COLO668 (cell line): ENCODE data around the gene NDUFB4.
"Not testable (repeated sequence)": the region's sequence is repeated elsewhere in the genome, so short reads cannot be mapped to it uniquely, and the experiment has no call there.

Experiments used
- DNase-seq: peaks from one replicate; lab custom pipeline; 2025; ENCODE audit not compliant: unreplicated experiment; lab: John Stamatoyannopoulos, UW

Gene NDUFB4

GRCh38 chr3:120636795-120637401 lies 40.8 kb downstream of the NDUFB4 start:
- DNase-seq, result no peak

GRCh38 chr3:120637851-120638559 lies 41.9 kb downstream of the NDUFB4 start:
- DNase-seq, result no peak

GRCh38 chr3:120638820-120639219 lies 42.7 kb downstream of the NDUFB4 start:
- not testable (repeated sequence) for DNase-seq

DNA sequence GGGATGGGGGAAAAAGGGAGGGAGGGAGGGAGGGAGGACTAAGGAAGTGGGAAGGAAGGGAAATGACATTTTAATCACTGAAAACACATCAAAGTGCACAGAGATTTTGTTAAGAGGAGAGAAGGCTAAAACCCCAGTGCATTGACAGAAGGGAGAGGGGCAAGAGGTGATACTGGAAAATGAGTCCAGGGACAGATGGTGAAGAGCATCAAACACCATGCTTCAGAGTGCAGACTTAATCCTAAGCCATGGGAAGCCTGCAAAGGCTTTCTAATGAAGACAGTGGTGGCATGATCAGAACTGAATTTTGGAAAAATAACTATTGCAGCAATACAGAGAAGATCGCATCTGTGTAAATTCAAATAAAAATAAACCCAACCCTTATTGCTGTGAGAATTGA lies 44.1 kb downstream of the NDUFB4 start:
- DNase-seq, result no peak

GRCh38 chr3:120641696-120642246 lies 45.6 kb downstream of the NDUFB4 start:
- no peak for DNase-seq

GRCh38 chr3:120642368-120642948 lies 46.3 kb downstream of the NDUFB4 start:
- DNase-seq, result no peak

DNA sequence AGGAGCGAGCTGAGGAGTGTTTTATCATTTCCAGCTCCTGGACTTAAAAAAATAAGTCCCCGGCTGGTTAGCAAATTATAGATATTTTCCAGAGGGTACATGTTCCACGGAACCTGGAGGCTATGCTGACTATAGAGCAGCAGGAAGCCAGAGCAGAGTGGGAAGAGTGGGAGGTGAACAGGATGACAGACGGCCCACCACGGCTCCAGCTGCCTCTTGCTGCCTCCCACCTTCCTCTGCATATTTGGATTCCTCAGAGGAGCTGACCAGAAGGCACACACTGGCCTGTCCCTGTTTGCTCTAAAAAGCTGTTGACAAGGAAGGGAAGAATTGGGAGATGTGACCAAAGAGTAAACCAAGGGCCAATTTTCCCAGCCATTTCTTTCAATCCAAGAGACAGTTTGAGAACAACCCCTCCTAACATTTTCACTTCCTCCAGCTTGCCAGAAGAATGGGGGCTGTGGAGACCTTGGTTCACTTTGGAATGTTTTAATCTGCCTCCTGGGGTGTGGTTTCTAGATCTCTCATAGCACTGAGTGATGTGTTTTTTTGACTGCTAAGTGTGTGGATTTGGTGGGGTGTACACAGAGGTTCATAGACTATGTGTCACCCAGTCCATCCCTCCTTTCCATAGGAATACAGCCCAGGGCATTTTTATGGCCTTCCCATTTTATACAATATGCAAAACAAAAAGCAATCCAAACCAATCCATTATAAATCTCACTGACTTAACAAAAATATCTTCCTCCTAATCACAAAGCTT lies 49.1 kb downstream of the NDUFB4 start:
- no peak for DNase-seq

DNA sequence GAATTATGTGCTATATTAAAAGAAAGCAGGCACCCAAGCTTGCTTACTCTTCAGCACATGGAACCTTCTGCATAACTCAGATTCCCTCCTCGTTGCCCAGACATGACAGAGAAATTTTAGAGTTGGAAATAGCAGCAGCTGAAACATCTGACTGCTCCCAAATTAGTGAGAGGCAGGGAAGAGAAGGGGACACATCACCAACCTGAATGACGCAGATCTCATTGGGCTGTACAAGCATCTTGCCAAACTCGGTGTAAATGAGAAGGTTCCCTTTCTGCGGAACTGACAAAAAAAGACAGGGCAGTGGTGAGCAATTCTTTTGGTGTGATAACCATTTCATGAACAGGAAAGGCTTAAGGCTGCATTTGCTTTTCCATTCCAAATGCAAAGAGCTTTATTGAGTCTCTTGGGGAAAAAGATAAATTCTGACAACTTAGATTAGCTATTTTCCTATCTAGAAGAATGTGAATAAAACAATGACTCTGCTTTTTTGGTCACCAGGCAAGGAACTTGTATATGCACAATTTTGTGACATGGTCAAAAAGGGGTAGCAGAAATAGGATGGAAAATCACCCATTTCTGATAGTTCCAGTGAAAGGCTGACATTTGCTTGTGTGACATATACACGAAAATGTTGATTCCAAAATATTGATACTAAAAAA lies 50.8 kb downstream of the NDUFB4 start:
- no peak for DNase-seq

DNA sequence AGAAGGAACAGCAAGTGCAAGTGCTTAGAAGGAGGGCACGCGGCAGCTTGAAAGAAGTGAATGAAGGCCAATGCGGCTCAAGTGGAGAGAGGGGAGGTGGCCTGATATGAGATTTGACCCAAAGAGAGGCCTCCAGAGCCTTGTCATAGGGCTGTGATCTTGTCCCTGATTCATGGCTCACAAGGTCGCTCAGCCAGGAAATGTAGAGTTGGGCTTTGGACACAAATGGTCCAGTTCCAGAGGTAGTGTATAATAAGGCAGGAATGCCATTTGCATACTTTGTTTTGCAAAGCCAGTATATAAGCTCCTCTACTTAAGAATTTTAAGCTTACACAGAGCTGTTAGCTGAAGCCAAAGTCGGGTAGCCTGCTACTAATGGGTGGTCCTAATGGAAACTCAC lies 52.2 kb downstream of the NDUFB4 start:
- no peak for DNase-seq

DNA sequence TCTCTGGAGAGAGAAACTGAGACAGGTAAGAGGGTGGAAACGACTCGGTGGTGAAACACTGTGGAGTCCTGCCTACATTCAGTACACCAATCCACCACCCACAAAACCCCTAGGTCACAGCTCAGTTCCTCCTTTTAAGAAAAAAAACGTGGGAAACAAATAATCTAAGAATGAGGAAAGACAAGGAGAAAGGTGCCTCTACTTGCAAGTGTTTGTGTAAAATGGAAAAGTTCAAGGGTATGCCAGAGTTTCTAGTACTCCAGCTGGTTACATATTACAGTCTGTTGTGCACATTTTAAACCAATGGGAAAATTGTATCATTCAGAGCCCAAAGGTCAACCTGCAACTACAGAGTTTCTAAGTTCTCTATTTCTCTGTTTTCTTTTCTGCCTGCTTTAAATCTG lies 53.7 kb downstream of the NDUFB4 start:
- DNase-seq, result no peak

DNA sequence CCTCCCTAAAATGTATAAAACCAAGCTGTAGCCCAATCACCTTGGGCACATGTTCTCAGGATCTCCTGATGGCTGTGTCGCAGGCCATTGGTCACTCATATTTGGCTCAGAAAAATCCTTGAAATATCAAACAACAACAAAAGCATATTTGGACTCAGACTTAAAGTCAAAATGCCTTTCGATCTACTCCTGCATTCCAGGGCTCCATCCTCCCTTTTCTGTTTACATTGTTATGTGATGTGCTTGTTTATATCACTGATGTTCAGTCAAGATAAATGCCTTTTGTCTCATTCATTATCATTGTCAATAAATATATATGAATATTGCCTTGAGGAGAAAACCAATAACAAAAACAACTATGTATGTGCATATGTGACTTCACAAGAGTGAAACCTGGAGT lies 54.2 kb downstream of the NDUFB4 start:
- no peak for DNase-seq
